ENCODE data around the gene PTCD3.

DNA sequence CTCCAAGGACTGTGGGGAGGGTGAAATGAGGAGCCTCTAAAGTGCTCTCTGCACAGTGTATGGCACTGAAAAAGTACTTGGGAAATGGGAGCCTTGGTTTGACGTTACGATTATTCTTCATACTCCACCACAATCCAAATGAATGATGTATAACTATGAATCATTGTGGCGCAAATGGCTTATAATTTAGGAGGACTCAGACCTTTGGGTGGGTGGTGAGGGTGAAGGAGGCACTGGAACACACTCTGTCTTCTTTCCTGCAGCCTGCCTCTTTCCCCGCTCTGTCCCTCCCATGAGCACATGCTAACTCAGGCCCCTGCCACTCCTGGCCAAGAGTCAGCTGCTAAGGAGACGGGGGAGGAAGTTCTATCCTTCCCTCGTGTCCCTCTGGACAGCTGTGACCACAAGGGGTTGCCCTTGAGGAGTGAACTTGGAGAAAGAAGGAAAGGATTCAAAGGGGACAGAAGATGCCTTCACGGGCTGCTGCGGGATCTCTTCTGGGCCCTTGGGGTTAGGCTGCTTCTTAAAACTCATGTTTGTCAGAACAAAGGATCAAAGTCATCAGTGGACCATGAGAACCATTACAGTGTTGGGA lies 36.8 kb upstream of the PTCD3 start:
- TF ChIP-seq, protein P1, sequence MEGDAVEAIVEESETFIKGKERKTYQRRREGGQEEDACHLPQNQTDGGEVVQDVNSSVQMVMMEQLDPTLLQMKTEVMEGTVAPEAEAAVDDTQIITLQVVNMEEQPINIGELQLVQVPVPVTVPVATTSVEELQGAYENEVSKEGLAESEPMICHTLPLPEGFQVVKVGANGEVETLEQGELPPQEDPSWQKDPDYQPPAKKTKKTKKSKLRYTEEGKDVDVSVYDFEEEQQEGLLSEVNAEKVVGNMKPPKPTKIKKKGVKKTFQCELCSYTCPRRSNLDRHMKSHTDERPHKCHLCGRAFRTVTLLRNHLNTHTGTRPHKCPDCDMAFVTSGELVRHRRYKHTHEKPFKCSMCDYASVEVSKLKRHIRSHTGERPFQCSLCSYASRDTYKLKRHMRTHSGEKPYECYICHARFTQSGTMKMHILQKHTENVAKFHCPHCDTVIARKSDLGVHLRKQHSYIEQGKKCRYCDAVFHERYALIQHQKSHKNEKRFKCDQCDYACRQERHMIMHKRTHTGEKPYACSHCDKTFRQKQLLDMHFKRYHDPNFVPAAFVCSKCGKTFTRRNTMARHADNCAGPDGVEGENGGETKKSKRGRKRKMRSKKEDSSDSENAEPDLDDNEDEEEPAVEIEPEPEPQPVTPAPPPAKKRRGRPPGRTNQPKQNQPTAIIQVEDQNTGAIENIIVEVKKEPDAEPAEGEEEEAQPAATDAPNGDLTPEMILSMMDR (IDR thresholded peaks at IDR 0.05; ENCODE audit: insufficient read depth, low read length), result no peak
- no peak for TF ChIP-seq POLR2AphosphoS5 (IDR thresholded peaks at IDR 0.05; ENCODE audit: low read depth)
- TF ChIP-seq, protein P2, sequence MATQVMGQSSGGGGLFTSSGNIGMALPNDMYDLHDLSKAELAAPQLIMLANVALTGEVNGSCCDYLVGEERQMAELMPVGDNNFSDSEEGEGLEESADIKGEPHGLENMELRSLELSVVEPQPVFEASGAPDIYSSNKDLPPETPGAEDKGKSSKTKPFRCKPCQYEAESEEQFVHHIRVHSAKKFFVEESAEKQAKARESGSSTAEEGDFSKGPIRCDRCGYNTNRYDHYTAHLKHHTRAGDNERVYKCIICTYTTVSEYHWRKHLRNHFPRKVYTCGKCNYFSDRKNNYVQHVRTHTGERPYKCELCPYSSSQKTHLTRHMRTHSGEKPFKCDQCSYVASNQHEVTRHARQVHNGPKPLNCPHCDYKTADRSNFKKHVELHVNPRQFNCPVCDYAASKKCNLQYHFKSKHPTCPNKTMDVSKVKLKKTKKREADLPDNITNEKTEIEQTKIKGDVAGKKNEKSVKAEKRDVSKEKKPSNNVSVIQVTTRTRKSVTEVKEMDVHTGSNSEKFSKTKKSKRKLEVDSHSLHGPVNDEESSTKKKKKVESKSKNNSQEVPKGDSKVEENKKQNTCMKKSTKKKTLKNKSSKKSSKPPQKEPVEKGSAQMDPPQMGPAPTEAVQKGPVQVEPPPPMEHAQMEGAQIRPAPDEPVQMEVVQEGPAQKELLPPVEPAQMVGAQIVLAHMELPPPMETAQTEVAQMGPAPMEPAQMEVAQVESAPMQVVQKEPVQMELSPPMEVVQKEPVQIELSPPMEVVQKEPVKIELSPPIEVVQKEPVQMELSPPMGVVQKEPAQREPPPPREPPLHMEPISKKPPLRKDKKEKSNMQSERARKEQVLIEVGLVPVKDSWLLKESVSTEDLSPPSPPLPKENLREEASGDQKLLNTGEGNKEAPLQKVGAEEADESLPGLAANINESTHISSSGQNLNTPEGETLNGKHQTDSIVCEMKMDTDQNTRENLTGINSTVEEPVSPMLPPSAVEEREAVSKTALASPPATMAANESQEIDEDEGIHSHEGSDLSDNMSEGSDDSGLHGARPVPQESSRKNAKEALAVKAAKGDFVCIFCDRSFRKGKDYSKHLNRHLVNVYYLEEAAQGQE (IDR thresholded peaks at IDR 0.05; ENCODE audit: insufficient replicate concordance, low read depth), result no peak

Data from HL-60 (cell line).